Neuronal stem cell (in vitro differentiated cells): Measurements from ENCODE around the gene CHIA. TPM values are rescaled to one million over a fixed set of nuclear protein-coding genes. Genes with fewer than 3 reads are reported as not detected.

ENCODE experiments used
- small RNA-seq: library from polyadenylated mRNA; stranded (forward); fragments of <200 nt; extraction: miRNeasy Mini kit (QIAGEN cat#:217004); gene quantifications from one replicate; pipeline ENCODE3, GENCODE V24; 2013; ENCODE audit not compliant: insufficient read depth

Gene CHIA

Small RNA genes within 50 kb of the gene (small RNA-seq; reads per million reads assigned to genes)
- gene AL356387.2, result not detected
